ENCODE results near the gene IZUMO1. TPM values are rescaled to one million over a fixed set of nuclear protein-coding genes. Genes with fewer than 3 reads are reported as not detected.

The IZUMO1 gene
- total RNA-seq, 2 donors from 2014 or later = not detected

- peaks cover 21% of the 10 kb centered on the region for H3K27me3 ChIP-seq
- intact Hi-C loops (cut with DNase I) = no loop called here
- H3K36me3 ChIP-seq = no peaks in the 10 kb centered on the region
- no peaks in the 10 kb centered on the region for H3K9me3 ChIP-seq
- no peak for DNase-seq
- no peak overlapping the region for H3K27ac ChIP-seq
- H3K4me1 ChIP-seq = peaks cover 6% of the 10 kb centered on the region
- no peak overlapping the region for H3K9ac ChIP-seq (ENCODE audit: low read depth in 2 of 2, low read length in 2 of 2)
- no peak overlapping the region for H3K4me3 ChIP-seq
- TF ChIP-seq CTCF (IDR thresholded peaks at IDR 0.05) = no peak
Measured at GRCh38 chr19:48750351-48750750, 3.6 kb upstream of the IZUMO1 start.

- DNase-seq = no peak
- no peak overlapping the region for H3K9ac ChIP-seq (ENCODE audit: low read depth in 2 of 2, low read length in 2 of 2)
- H3K36me3 ChIP-seq = no peaks in the 10 kb centered on the region
- H3K27me3 ChIP-seq = peaks cover 21% of the 10 kb centered on the region
- TF ChIP-seq CTCF (IDR thresholded peaks at IDR 0.05) = no peak
- no peak overlapping the region for H3K27ac ChIP-seq
- peaks cover 6% of the 10 kb centered on the region for H3K4me1 ChIP-seq
- intact Hi-C loops (cut with DNase I) = no loop called here
- no peak overlapping the region for H3K4me3 ChIP-seq
- H3K9me3 ChIP-seq = no peaks in the 10 kb centered on the region
Measured at GRCh38 chr19:48749571-48750198, 3.0 kb upstream of the IZUMO1 start.

GRCh38 chr19:48746110-48746509, 599 bp downstream of the IZUMO1 start:
- H3K27ac ChIP-seq = no peak overlapping the region
- no peak for TF ChIP-seq CTCF (IDR thresholded peaks at IDR 0.05)
- H3K36me3 ChIP-seq = no peaks in the 10 kb centered on the region
- no peak for DNase-seq
- H3K9me3 ChIP-seq = no peaks in the 10 kb centered on the region
- no peaks in the 10 kb centered on the region for H3K4me1 ChIP-seq
- no peak overlapping the region for H3K9ac ChIP-seq (ENCODE audit: low read depth in 2 of 2, low read length in 2 of 2)
- intact Hi-C loops (cut with DNase I) = no loop called here
- no peak overlapping the region for H3K4me3 ChIP-seq
- H3K27me3 ChIP-seq = no peaks in the 10 kb centered on the region

- Histone ChIP-seq H3K27me3 (no peaks in the 10 kb centered on the region), H3K9me3 (no peaks in the 10 kb centered on the region), H3K9ac (ENCODE audit: low read depth in 2 of 2, low read length in 2 of 2) (no peak overlapping the region), H3K4me1 (no peaks in the 10 kb centered on the region), H3K4me3 (no peak overlapping the region), H3K36me3 (no peaks in the 10 kb centered on the region), H3K27ac (no peak overlapping the region)
- DNase-seq = peak; percentile 72
- TF ChIP-seq CTCF (IDR thresholded peaks at IDR 0.05) = no peak
- intact Hi-C loops (cut with DNase I) = no loop called here
Measured at GRCh38 chr19:48745208-48745995, 1.3 kb downstream of the IZUMO1 start.

- H3K27ac ChIP-seq = no peak overlapping the region
- no peaks in the 10 kb centered on the region for H3K36me3 ChIP-seq
- H3K9ac ChIP-seq (ENCODE audit: low read depth in 2 of 2, low read length in 2 of 2) = peak overlapping the region in 1 of 2 donors; percentile 12
- no peaks in the 10 kb centered on the region for H3K9me3 ChIP-seq
- no peak for DNase-seq
- H3K4me1 ChIP-seq = no peaks in the 10 kb centered on the region
- peaks cover 5% of the 10 kb centered on the region for H3K27me3 ChIP-seq
- TF ChIP-seq CTCF (IDR thresholded peaks at IDR 0.05) = no peak
- no peak overlapping the region for H3K4me3 ChIP-seq
- intact Hi-C loops (cut with DNase I) = no loop called here
Measured at GRCh38 chr19:48742096-48742495, 4.6 kb downstream of the IZUMO1 start.

All from colonic mucosa (tissue), 4 donors.